Measurements from ENCODE around the gene HEATR5A. TPM values are rescaled to one million over a fixed set of nuclear protein-coding genes. Genes with fewer than 3 reads are reported as not detected.

Gene HEATR5A
- total and polyA plus RNA-seq, 9 of the 15 experiments (the other 6 are each of a cell fraction or from before 2014, with no cell fraction given) = 8.0 to 50.9 (median 23.0) TPM

- ChIA-PET CTCF (ENCODE audit: low intra/inter-chr PET ratio) (no interaction called here), POLR2A (interaction anchor here (0.6 kb wide), 1 partner anchor 203 kb away, joined by 3 read pairs; no protein-coding TSS in a partner anchor)
- no TSS peak for BruUV-seq (replicated peaks)
- TF ChIP-seq ZNF431 (CRISPR knock-in tag; IDR thresholded peaks at IDR 0.05) = no peak
- no peak for TF ChIP-seq NONO (IDR thresholded peaks at IDR 0.05; ENCODE audit: low read depth in 2 of 2, low read length in 1 of 2)
- no peak for TF ChIP-seq TAF1 (IDR thresholded peaks at IDR 0.05; ENCODE audit: control insufficient read depth, extremely low read depth, insufficient read depth, low read length, severe bottlenecking)
- TF ChIP-seq SIRT6 (IDR thresholded peaks at IDR 0.05; ENCODE audit: low read depth, low read length) = no peak
- Histone ChIP-seq H3K4me3 (no peak overlapping the region), H3K4me1 (replicated peaks in 1 of 2; ENCODE audit: control insufficient read depth in 2 of 2, insufficient read depth in 2 of 2, low read length in 2 of 2) (no peaks in the 10 kb centered on the region; a peak in 1 of 5 replicates), H3K4me2 (ENCODE audit: insufficient read depth, low read length) (no peak overlapping the region), H3K9ac (ENCODE audit: insufficient read depth in 1 of 2, low read depth in 2 of 2, low read length in 2 of 2) (no peak overlapping the region; a peak in 1 of 4 replicates), H3K9me1 (ENCODE audit: control insufficient read depth, insufficient read depth, low read length) (no peaks in the 10 kb centered on the region), H2AFZ (ENCODE audit: low read depth, low read length) (no peak overlapping the region), H4K20me1 (replicated peaks; ENCODE audit: control insufficient read depth, insufficient read depth, low read length) (no peaks in the 10 kb centered on the region), H3K9me3 (replicated peaks; ENCODE audit: control insufficient read depth, insufficient read depth, low read depth, low read length) (no peaks in the 10 kb centered on the region), H3K27me3 (ENCODE audit: control insufficient read depth in 2 of 2, insufficient read depth in 2 of 2, low read length in 2 of 2) (no peaks in the 10 kb centered on the region), H3K79me2 (ENCODE audit: control insufficient read depth, insufficient read depth, low read length) (no peaks in the 10 kb centered on the region), H3K36me3 (ENCODE audit: control insufficient read depth, insufficient read depth, low read length) (no peaks in the 10 kb centered on the region), H3K27ac (ENCODE audit: extremely low read depth, low read depth, low read length) (no peak overlapping the region)
- WGBS (ENCODE audit: insufficient coverage, low coverage, missing lambda C conversion rate) = 30% methylated on average over 1 of the region's 1 CpG
- DNase-seq (ENCODE audit: extremely low read depth in 1 of 4, low spot score in 3 of 4) = no peak
- FAIRE-seq = no peak
- intact Hi-C loops (cut with micrococcal nuclease) (no loop called here), in situ Hi-C loops (cut with MboI) (no loop called here)
- ATAC-seq = no peak
These were observed 167.5 kb downstream of the HEATR5A start for GRCh38 chr14:31252865-31253264.
